Tibial nerve (tissue), 4 donors: Measurements from ENCODE around the gene CLIC5. TPM values are rescaled to one million over a fixed set of nuclear protein-coding genes. Genes with fewer than 3 reads are reported as not detected.
A peak's percentile ranks its signal among the peaks of the same experiment; 100 is the strongest.

Experiments
- DNase-seq, 2 donors: peaks; one replicate each; pipeline ENCODE4 v3.0.0-alpha.2; 2019; ENCODE audit warnings: low spot score in 2 of 2
- H3K27ac ChIP-seq, 4 donors: fragments of 200-600 bp; sonication (generic) in 3 of 4; one replicate each; pipeline ENCODE4 v1.5.1; 2017 to 2019; ENCODE audit warnings: mild to moderate bottlenecking in 1 of 4
- H3K27me3 ChIP-seq, 2 donors: fragments of 200-600 bp; sonication (generic) in 1 of 2; one replicate each; pipeline versions ENCODE4 v1.5.1 to v1.6.0; 2017 to 2019
- H3K36me3 ChIP-seq, 3 donors: fragments of 200-600 bp; sonication (generic); one replicate each; pipeline ENCODE4 v1.5.1; 2018 to 2019
- H3K4me1 ChIP-seq, 4 donors: fragments of 200-600 bp; sonication (generic) in 3 of 4; one replicate each; pipeline ENCODE4 v1.5.1; 2017 to 2019
- H3K4me3 ChIP-seq, 4 donors: fragments of 200-600 bp; sonication (generic) in 3 of 4; one replicate each; pipeline ENCODE4 v1.5.1; 2017 to 2019; ENCODE audit warnings: mild to moderate bottlenecking in 1 of 4, moderate library complexity in 1 of 4
- H3K9me3 ChIP-seq, 4 donors: fragments of 200-600 bp; sonication (generic) in 3 of 4; one replicate each; pipeline ENCODE4 v1.5.1; 2017 to 2019
- CTCF ChIP-seq, 5 experiments: fragments of 200-600 bp in 3 of 5; fragments of 450-650 bp in 2 of 5; sonication (generic) in 3 of 5; IDR thresholded peaks; one replicate each; pipeline ENCODE4 v1.5.1; 2016 to 2019; ENCODE audit warnings: antibody characterized with exemption in 5 of 5, mild to moderate bottlenecking in 3 of 5, moderate library complexity in 2 of 5
- EP300 ChIP-seq, 2 donors: sonication (generic); formaldehyde crosslinking; IDR thresholded peaks; one replicate each; pipeline ENCODE4 v1.6.1; 2017; ENCODE audit warnings: antibody characterized with exemption in 2 of 2, mild to moderate bottlenecking in 1 of 2
- POLR2A ChIP-seq, 2 donors: fragments of 450-650 bp; IDR thresholded peaks; one replicate each; pipeline ENCODE4 v1.6.1; 2017; ENCODE audit warnings: antibody characterized with exemption in 2 of 2, mild to moderate bottlenecking in 2 of 2, moderate library complexity in 2 of 2
- WGBS, 2 donors: methylation state at CpG; one replicate each; pipeline ENCODE4 v1.1.5; 2018; 5-methylcytosine and 5-hydroxymethylcytosine counted together
- total RNA-seq, 4 donors: library from RNA; depleted of rRNA; stranded (reverse); fragments of >200 nt; gene quantifications; one replicate each; pipeline ENCODE4 v1.1.0, GENCODE V29; 2016

CLIC5 gene
- total RNA-seq, 4 donors from 2014 or later: 6.6 to 47.2 (median 34.8) TPM

DNA sequence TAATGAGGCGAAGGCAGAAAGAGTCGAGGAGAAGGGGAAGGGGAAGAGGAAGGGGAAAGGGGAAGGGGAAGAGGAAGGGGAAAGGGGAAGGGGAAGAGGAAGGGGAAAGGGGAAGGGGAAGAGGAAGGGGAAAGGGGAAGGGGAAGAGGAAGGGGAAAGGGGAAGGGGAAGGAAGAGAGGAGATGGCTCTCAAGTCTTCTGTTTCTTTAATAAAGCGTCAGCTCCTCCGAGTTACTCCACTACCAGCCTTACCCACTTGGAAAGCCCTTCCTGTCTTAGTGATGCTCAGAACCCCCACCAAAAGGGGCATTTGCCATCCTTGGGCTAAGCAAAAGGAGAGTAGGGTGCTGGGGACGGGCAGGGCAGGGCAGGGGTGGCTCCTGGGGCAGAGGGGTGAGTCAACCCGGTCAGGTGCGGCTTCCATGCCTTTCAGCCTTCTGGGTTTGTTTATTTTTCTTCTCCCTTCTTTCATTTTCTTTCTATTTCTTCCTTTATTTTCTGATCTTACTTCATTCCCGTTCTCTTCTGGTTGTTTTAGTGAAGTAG is 476 bp upstream of the CLIC5 start:
- Histone ChIP-seq H3K36me3 (no peaks in the 10 kb centered on the region), H3K27ac (peak overlapping the region; percentile 41 to 82 (median 65)), H3K4me1 (peaks cover 0 to 25% (median 8%) of the 10 kb centered on the region in 4 donors), H3K9me3 (no peaks in the 10 kb centered on the region), H3K4me3 (peak overlapping the region; percentile 40 to 60 (median 54)), H3K27me3 (peaks cover 0 to 37% of the 10 kb centered on the region in 2 donors)
- 42 to 45% methylated on average over 8 of the region's 8 CpGs for WGBS, 2 donors
- TF ChIP-seq CTCF (IDR thresholded peaks at IDR 0.05): no peak
- no peak for TF ChIP-seq POLR2A (IDR thresholded peaks at IDR 0.05)
- TF ChIP-seq EP300 (IDR thresholded peaks at IDR 0.05): no peak
- DNase-seq: no peak

GRCh38 chr6:46014511-46015118 is 1.0 kb downstream of the CLIC5 start:
- Histone ChIP-seq H3K9me3 (no peaks in the 10 kb centered on the region), H3K27ac (peak overlapping the region; percentile 41 to 82 (median 65)), H3K4me1 (peaks cover 0 to 25% (median 10%) of the 10 kb centered on the region in 4 donors), H3K27me3 (peaks cover 0 to 37% of the 10 kb centered on the region in 2 donors), H3K4me3 (peak overlapping the region; percentile 40 to 60 (median 54)), H3K36me3 (no peaks in the 10 kb centered on the region)
- 14 to 19% methylated on average over 21 of the region's 21 CpGs for WGBS, 2 donors
- TF ChIP-seq EP300 (IDR thresholded peaks at IDR 0.05) (no peak), CTCF (IDR thresholded peaks at IDR 0.05) (no peak), POLR2A (IDR thresholded peaks at IDR 0.05) (no peak)
- no peak for DNase-seq

- Histone ChIP-seq H3K9me3 (no peaks in the 10 kb centered on the region), H3K4me3 (peak overlapping the region in 2 of 4 donors; percentile 54 to 60), H3K4me1 (peaks cover 0 to 25% (median 10%) of the 10 kb centered on the region in 4 donors), H3K36me3 (no peaks in the 10 kb centered on the region), H3K27ac (peak overlapping the region in 3 of 4 donors; percentile 39 to 82 (median 70)), H3K27me3 (peaks cover 0 to 37% of the 10 kb centered on the region in 2 donors)
- DNase-seq: no peak
- 76 to 78% methylated on average over 2 of the region's 2 CpGs for WGBS, 2 donors
- TF ChIP-seq EP300 (IDR thresholded peaks at IDR 0.05) (no peak), CTCF (IDR thresholded peaks at IDR 0.05) (no peak), POLR2A (IDR thresholded peaks at IDR 0.05) (no peak)
Observed at GRCh38 chr6:46014046-46014445, 1.6 kb downstream of the CLIC5 start.

GRCh38 chr6:46013639-46014038 is 2.0 kb downstream of the CLIC5 start:
- Histone ChIP-seq H3K4me1 (peaks cover 0 to 25% (median 10%) of the 10 kb centered on the region in 4 donors), H3K4me3 (peak overlapping the region in 1 of 4 donors; percentile 54), H3K36me3 (no peaks in the 10 kb centered on the region), H3K27me3 (peaks cover 0 to 37% of the 10 kb centered on the region in 2 donors), H3K27ac (peak overlapping the region in 3 of 4 donors; percentile 19 to 70 (median 39)), H3K9me3 (no peaks in the 10 kb centered on the region)
- WGBS, 2 donors: 69 to 83% methylated on average over 4 of the region's 4 CpGs
- no peak for DNase-seq
- no peak for TF ChIP-seq EP300 (IDR thresholded peaks at IDR 0.05)
- no peak for TF ChIP-seq POLR2A (IDR thresholded peaks at IDR 0.05)
- TF ChIP-seq CTCF (IDR thresholded peaks at IDR 0.05): no peak

DNA sequence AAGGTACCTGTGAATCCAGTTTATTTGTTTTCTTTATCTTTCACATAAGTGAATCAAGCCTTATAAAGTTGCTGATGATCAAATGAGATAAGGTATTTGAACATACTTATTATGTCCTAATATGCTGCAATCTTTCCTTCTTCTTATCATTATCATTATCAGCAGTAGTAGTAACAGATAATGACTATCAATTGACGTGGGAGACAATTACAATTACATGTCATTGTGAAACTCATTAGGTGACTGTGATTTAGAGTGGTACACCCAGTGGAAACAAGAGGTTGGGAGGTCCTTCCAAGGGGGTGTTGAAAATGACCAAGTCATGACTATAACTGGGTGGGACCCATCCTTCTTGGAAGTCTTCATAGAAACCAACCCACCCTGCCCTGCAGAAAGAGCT is 2.8 kb downstream of the CLIC5 start:
- Histone ChIP-seq H3K36me3 (no peaks in the 10 kb centered on the region), H3K4me3 (no peak overlapping the region), H3K4me1 (peaks cover 0 to 25% (median 10%) of the 10 kb centered on the region in 4 donors), H3K27me3 (peaks cover 0 to 37% of the 10 kb centered on the region in 2 donors), H3K27ac (no peak overlapping the region), H3K9me3 (no peaks in the 10 kb centered on the region)
- no peak for TF ChIP-seq POLR2A (IDR thresholded peaks at IDR 0.05)
- no peak for TF ChIP-seq CTCF (IDR thresholded peaks at IDR 0.05)
- no peak for TF ChIP-seq EP300 (IDR thresholded peaks at IDR 0.05)
- WGBS, 2 donors: 81 to 95% methylated on average over 1 of the region's 1 CpG
- no peak for DNase-seq
